Adrenal gland (tissue), 12 donors: Measurements from ENCODE around the gene SAMD13. TPM values are rescaled to one million over a fixed set of nuclear protein-coding genes. Genes with fewer than 3 reads are reported as not detected.

Source experiments
- DNase-seq, 7 donors: peaks; one replicate each; pipeline ENCODE4 v3.0.0-alpha.2; 2019 to 2020
- H3K27ac ChIP-seq, 5 donors: fragments of 200-600 bp; sonication (generic) in 4 of 5; 1 replicate in 3 of 5; 2 replicates in 2 of 5; pipeline versions ENCODE4 v1.5.1 to v1.8.0; 2016 to 2020; ENCODE audit warnings: mild to moderate bottlenecking in 1 of 5
- H3K27me3 ChIP-seq: fragments of 200-600 bp; 2 replicates; pipeline ENCODE4 v1.8.0; 2021
- H3K36me3 ChIP-seq, 2 donors: fragments of 200-600 bp; replicated peaks in 1 of 2; 1 replicate in 1 of 2; 2 replicates in 1 of 2; pipeline versions ENCODE4 v1.5.1 to v1.8.0; 2018 to 2022
- H3K4me1 ChIP-seq, 2 donors: fragments of 200-600 bp; replicated peaks in 1 of 2; 1 replicate in 1 of 2; 2 replicates in 1 of 2; pipeline versions ENCODE4 v1.5.1 to v1.8.0; 2018 to 2021
- H3K4me3 ChIP-seq, 4 donors: fragments of 200-600 bp; sonication (generic) in 3 of 4; one replicate each; pipeline ENCODE4 v1.5.1; 2016 to 2018
- H3K9me3 ChIP-seq, 3 donors: fragments of 200-600 bp; sonication (generic) in 1 of 3; replicated peaks in 1 of 3; 1 replicate in 2 of 3; 2 replicates in 1 of 3; pipeline versions ENCODE4 v1.5.1 to v1.8.0; 2016 to 2021
- CTCF ChIP-seq, 6 experiments: fragments of 450-650 bp in 4 of 6; fragments of 200-600 bp in 2 of 6; sonication (generic) in 1 of 6; IDR thresholded peaks; 1 replicate in 5 of 6; 2 replicates in 1 of 6; pipeline versions ENCODE4 v1.5.1 to v1.8.0; 2016 to 2021; ENCODE audit warnings: antibody characterized with exemption in 6 of 6, mild to moderate bottlenecking in 2 of 6, moderate library complexity in 1 of 6
- POLR2A ChIP-seq, 2 donors: fragments of 450-650 bp; IDR thresholded peaks; one replicate each; pipeline ENCODE4 v1.6.1; 2017; ENCODE audit warnings: antibody characterized with exemption in 2 of 2, mild to moderate bottlenecking in 2 of 2, moderate library complexity in 1 of 2
- WGBS, 4 donors: extraction: QIAGEN DNeasy Blood & Tissue Kit in 2 of 4; methylation state at CpG; one replicate each; pipeline versions ENCODE4 v1.1.5 to v1.1.7; 2013 to 2017; 5-methylcytosine and 5-hydroxymethylcytosine counted together
- intact Hi-C, 2 donors: fragments of 100-400 bp; cut with DNase I; formaldehyde crosslinking; loops; one replicate each; pipeline versions ENCODE4 v1.14.1 to v1.15.0; 2022 to 2023
- polyA plus RNA-seq, 3 donors: library from polyadenylated mRNA; stranded (reverse); fragments of 200-250 nt in 2 of 3; fragments of 350-450 nt in 1 of 3; fragmentation: Illumina TruSeq in 1 of 3; extraction: RNeasy Lipid Tissue Mini Kit (QIAGEN cat#74804) in 1 of 3; gene quantifications; one replicate each; pipeline ENCODE4 v1.2.3, GENCODE V29; 2013 to 2014
- total RNA-seq, 9 donors: library from RNA; depleted of rRNA in 4 of 9; stranded (reverse); fragments of >200 nt in 4 of 9; fragments of 120-200 nt in 1 of 9; fragmentation: NEBNext Ultra II Directional in 1 of 9; extraction: Animal tissue kit (Norgen Biotek cat#: 25700) in 1 of 9; gene quantifications; one replicate each; pipeline versions ENCODE4 v1.1.0 to v1.2.4, GENCODE V29; 2013 to 2023
- donor health status: healthy with polysubstance abuse.
- donor health status: Bipolar disorder and iron deficiency.
- donor health status: DM: yes; HTN: yes; CAD: no.
- donor health status: DM: no; HTN: no; CAD: no.
- donor health status: DM: no; HTN: no; CAD: no.
- donor health status: DM: yes; HTN: yes; CAD: no.

The SAMD13 gene
- total and polyA plus RNA-seq, 12 donors: 1.0 to 8.0 (median 3.4) TPM

DNA sequence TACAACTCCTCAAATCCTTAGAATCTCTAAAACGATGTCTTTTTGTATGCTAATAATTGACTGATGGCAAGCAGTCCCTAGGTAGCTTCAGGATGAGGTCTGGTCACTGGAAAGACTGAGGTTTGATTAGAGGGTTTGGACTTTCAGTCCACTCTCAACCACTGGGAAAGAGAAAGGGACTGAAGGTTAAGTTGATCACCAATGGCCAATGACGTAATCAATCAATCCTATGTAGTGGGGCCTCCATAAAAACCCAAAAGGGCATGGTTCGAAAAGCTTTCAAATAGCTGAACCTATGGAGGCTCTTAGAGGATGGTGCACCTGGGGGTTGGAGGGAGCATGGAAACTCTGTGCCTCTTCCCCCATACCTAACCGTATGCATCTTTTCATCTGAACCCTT lies 57.2 kb downstream of the SAMD13 start:
- TF ChIP-seq POLR2A (IDR thresholded peaks at IDR 0.05) (no peak), CTCF (IDR thresholded peaks at IDR 0.05) (no peak)
- intact Hi-C loops: no loop called here
- Histone ChIP-seq H3K36me3 (no peaks in the 10 kb centered on the region), H3K4me1 (peaks cover 5 to 8% of the 10 kb centered on the region in 2 donors), H3K27me3 (no peaks in the 10 kb centered on the region), H3K4me3 (no peak overlapping the region), H3K27ac (no peak overlapping the region), H3K9me3 (no peaks in the 10 kb centered on the region)
- WGBS, 4 donors: 87 to 92% (median 90%) methylated on average over 4 of the region's 4 CpGs
- no peak for DNase-seq

DNA sequence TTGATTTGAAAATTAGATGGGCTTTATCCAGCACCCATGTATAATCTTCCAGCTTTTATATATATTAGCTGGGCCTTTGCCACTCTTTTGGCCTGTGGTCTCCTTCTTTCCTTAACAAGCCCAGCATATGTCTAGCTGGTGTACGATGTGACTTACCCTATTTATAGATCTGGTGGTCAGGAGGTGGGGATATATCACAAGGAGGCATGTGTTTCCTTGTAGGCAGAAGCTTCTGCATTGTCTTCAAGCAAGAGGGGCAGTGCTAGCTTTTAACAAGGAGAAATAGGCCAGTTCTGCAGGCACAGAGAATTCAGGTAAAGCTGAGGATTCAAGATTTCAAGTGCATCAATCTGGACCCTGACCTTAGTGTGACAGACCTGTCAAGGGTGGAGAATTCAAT lies 58.8 kb downstream of the SAMD13 start:
- intact Hi-C loops: no loop called here
- TF ChIP-seq POLR2A (IDR thresholded peaks at IDR 0.05): no peak

GRCh38 chr1:84361796-84362195 lies 60.3 kb downstream of the SAMD13 start:
- no peaks in the 10 kb centered on the region for H3K27me3 ChIP-seq
- no peak for TF ChIP-seq CTCF (IDR thresholded peaks at IDR 0.05)
- TF ChIP-seq POLR2A (IDR thresholded peaks at IDR 0.05): no peak
- H3K4me3 ChIP-seq: no peak overlapping the region
- no peaks in the 10 kb centered on the region for H3K9me3 ChIP-seq
- intact Hi-C loops: no loop called here
- 84 to 96% (median 95%) methylated on average over 3 of the region's 3 CpGs for WGBS, 4 donors
- peaks cover 12 to 13% of the 10 kb centered on the region in 2 donors for H3K4me1 ChIP-seq
- no peak overlapping the region for H3K27ac ChIP-seq
- DNase-seq: no peak
- H3K36me3 ChIP-seq: no peaks in the 10 kb centered on the region

More for the DNA sequence above, 58.8 kb downstream of the SAMD13 start:
- Histone ChIP-seq H3K27ac (no peak overlapping the region), H3K4me3 (no peak overlapping the region), H3K36me3 (no peaks in the 10 kb centered on the region), H3K4me1 (peaks cover 3 to 4% of the 10 kb centered on the region in 2 donors), H3K9me3 (no peaks in the 10 kb centered on the region), H3K27me3 (no peaks in the 10 kb centered on the region)
- WGBS, 4 donors: 66 to 92% (median 71%) methylated on average over 1 of the region's 1 CpG
- DNase-seq: no peak

- Histone ChIP-seq H3K27me3 (no peaks in the 10 kb centered on the region), H3K4me3 (no peak overlapping the region), H3K4me1 (peaks cover 12 to 13% of the 10 kb centered on the region in 2 donors), H3K36me3 (no peaks in the 10 kb centered on the region), H3K27ac (peak overlapping the region in 1 of 5 donors; percentile 41), H3K9me3 (no peaks in the 10 kb centered on the region)
- DNase-seq: no peak
- TF ChIP-seq POLR2A (IDR thresholded peaks at IDR 0.05): no peak
- no peak for TF ChIP-seq CTCF (IDR thresholded peaks at IDR 0.05)
- intact Hi-C loops: no loop called here
- WGBS, 4 donors: 56 to 72% (median 62%) methylated on average over 5 of the region's 5 CpGs
Measured at GRCh38 chr1:84363019-84363418, 61.5 kb downstream of the SAMD13 start.

DNA sequence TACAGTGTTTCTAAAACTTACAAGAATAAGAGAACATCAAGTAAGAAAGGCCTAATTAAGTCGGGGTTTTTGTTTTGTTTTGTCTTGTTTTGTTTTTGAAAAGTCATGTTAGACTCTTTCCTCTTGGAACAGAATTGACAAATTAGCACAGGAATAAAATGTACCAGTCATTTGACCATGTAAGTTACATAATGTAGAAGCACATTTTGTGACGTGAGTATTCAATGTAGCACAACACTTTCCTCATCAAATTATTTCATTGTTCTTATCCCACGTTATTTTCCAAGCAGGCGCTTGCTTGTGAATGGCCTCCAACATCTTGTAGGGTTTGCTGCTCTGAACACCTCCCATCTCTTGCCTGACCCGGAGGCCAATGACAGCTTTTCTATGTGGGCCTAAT lies 62.1 kb downstream of the SAMD13 start:
- Histone ChIP-seq H3K27me3 (no peaks in the 10 kb centered on the region), H3K4me3 (no peak overlapping the region), H3K27ac (peak overlapping the region in 1 of 5 donors; percentile 41), H3K36me3 (no peaks in the 10 kb centered on the region), H3K9me3 (no peaks in the 10 kb centered on the region), H3K4me1 (peaks cover 12 to 13% of the 10 kb centered on the region in 2 donors)
- 67 to 70% (median 69%) methylated on average over 5 of the region's 5 CpGs for WGBS, 4 donors
- no peak for DNase-seq
- TF ChIP-seq POLR2A (IDR thresholded peaks at IDR 0.05): no peak
- no peak for TF ChIP-seq CTCF (IDR thresholded peaks at IDR 0.05)
- intact Hi-C loops: no loop called here
